GM18508 (cell line): Measurements from ENCODE around the gene MLH1.
A peak's percentile ranks its signal among the peaks of the same experiment; 100 is the strongest.
"Not testable (repeated sequence)": the region's sequence is repeated elsewhere in the genome, so short reads cannot be mapped to it uniquely, and the experiment has no call there.

Source experiments
- ATAC-seq: cut with Tn5 transposase; IDR thresholded peaks from one replicate; pipeline ENCODE4 v1.9.1; 2021; ENCODE audit warnings: moderate number of reproducible peaks; ENCODE audit not compliant: insufficient read depth, unreplicated experiment

MLH1 gene

DNA sequence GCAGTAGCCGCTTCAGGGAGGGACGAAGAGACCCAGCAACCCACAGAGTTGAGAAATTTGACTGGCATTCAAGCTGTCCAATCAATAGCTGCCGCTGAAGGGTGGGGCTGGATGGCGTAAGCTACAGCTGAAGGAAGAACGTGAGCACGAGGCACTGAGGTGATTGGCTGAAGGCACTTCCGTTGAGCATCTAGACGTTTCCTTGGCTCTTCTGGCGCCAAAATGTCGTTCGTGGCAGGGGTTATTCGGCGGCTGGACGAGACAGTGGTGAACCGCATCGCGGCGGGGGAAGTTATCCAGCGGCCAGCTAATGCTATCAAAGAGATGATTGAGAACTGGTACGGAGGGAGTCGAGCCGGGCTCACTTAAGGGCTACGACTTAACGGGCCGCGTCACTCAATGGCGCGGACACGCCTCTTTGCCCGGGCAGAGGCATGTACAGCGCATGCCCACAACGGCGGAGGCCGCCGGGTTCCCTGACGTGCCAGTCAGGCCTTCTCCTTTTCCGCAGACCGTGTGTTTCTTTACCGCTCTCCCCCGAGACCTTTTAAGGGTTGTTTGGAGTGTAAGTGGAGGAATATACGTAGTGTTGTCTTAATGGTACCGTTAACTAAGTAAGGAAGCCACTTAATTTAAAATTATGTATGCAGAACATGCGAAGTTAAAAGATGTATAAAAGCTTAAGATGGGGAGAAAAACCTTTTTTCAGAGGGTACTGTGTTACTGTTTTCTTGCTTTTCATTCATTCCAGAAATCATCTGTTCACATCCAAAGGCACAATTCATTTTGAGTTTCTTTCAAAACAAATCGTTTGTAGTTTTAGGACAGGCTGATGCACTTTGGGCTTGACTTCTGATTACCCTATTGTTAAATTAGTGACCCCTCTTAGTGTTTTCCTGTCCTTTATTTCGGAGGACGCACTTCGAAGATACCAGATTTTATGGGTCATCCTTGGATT is at the start of gene MLH1:
Gene MLH1, plus strand, starts transcription at position 193 of the 958 bp plus-strand sequence. Its CDS starts 30 bp downstream, at position 223.
- peak; percentile 93 for ATAC-seq

DNA sequence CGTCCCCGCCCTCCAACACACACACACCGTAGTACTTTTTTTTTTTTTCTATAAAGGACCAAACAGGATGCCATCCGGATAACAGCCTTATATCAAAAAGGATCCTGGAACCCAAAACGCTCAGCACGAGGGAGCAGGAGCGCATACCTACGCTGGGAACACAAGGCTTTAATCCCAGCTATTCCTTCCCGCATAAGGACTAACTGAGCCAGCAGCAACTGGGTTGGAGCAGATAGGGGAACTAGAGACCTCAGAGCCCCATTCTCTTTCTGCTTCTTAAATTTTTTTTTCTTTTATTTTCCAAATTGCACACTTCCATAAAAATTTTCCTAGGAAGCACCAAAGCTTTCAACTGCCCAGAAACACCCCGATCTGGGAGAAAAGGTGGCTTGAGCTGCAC is 49.7 kb upstream of the MLH1 start:
- no peak for ATAC-seq

DNA sequence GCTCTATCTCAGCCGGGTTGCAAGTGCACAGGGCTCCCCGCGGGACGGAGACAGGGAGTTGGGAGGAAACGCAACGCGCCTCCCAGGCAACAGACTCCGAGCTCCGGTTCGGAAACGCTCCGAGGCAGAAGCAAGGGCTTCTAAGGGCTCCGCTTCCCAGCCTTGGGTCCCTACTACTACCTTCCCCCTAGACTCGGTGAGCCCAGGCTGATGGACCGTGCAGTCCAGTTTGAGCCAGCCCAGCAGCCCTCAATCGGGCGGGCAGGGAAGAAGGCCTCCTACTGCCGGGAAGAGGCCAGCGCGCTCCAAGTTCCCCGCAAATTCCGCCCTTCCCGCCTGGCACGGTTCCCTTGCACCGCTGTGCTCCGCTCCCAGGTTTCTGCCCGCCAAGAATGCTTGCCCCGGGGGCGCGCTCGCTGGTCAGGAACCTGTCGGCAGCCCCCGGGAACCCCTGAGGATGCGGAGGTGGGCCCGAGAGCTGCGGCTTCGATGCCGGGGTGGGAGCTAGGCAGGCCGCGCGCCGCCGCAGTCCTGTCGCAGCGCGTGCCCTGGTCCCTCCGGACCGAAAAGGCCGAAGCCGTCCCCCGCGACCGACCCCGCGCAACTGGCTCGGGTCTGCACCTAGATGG is 49.2 kb upstream of the MLH1 start:
- no peak for ATAC-seq

DNA sequence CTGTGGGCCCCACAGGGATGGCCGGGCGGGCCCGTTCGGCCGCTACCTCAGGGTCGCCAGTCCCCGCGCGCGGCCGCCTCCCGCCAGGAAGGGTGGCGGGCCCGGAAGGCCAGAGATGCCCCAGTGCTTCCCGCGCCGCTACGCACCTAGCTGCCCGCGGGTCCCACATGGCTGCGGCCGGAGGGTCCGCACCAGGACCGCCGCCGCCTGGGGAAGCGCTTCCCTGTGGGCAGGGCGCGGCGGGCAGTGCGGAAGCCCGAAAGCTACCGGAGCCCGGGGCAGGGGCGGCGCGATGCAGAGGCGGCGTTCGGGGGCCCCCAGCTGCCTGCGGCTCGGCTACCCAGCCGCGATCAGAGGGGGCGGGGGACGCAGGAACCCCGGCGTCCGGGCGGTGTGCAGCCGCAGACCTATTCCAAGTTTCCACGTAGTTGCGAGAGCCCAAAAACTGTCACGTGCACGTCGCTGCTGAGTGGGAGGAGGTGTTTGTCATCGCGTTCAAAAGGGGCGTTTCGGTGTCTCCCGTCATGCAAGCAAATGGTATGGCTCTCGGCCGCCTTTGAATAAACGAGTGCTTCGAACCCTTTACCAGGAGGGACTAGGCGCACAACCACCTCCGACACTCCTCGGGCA is 48.6 kb upstream of the MLH1 start, which contains the start of gene TRANK1:
Gene TRANK1, minus strand, starts transcription at position 414 of the 630 bp plus-strand sequence. Its CDS starts 245 bp downstream, at position 169.
- ATAC-seq = no peak

DNA sequence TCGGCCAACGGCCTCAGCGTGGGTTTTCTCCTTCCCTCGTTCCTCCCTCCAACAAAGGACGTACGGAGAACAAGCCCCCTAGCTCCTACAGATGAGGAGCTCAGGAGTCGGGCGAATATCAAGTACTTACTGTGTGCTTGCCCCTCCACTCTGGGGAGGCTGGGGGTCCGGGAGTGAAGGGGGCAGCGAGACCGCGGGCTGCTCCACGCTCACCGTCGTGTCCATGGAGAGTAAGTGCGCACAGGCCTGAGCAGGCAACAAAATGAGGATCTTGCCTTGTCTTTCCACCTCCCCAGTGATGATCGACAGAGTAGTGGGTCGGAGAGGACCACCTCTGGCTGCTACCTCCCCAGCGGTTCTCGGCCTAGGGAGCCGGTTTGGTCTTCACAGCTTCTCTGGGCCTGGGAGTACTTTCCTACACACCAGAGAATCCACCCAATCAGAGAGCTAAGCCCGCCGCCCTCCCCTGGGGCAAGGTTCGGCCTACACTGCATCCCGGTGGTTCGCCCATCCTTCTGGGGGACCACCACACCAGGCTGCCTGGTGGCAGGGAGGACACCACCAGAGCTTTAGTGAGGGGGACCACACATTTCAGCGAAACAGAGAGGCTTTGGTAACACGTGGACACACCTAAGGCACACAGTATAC is 47.9 kb upstream of the MLH1 start:
- no peak for ATAC-seq

DNA sequence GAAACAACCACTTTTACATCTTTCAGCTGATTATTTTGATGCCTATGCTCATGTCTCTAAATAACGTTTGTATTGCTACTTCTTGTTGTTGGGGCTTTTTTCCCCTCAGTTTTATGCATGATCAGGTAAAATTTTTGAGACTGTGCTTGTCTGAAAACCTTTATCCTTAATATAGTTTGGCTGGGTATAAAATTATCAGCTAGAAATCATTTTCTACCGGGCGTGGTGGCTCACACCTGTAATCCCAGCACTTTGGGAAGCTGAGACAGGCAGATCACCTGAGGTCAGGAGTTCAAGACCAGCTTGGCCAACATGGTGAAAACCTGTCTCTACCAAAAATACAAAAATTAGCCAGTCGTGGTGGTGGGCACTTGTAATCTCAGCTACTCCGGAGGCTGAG is 45.5 kb upstream of the MLH1 start:
- ATAC-seq = not testable (repeated sequence)

DNA sequence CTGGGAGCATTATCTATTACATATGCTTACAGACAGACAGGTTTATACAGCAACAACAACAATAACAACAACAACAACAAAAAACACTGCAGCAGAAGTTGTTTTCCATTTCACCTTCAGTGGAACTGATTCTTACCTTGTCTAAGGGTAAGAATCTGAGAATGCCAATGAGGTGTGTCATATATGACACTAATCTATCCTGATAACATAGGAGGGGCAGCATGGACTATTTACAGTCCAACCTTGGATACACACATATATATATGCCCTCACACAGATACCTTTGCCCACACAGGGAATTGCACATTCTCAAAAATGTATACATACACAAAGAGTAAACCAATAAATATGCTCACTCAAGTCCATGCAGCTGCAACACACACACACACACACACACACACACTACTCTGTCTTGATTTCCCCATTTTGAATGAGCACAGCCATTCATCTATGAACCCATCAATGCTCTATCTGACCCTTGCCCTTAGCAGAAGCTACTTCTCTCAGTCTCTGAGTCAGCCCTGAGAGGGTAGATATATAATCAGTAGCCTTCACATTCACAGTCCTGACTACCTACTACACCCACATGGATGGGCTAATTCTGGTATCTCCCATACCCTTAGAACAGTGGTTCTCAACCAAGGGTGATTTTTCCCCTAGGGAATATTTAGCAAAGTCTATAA is 38.7 kb upstream of the MLH1 start:
- ATAC-seq = no peak

DNA sequence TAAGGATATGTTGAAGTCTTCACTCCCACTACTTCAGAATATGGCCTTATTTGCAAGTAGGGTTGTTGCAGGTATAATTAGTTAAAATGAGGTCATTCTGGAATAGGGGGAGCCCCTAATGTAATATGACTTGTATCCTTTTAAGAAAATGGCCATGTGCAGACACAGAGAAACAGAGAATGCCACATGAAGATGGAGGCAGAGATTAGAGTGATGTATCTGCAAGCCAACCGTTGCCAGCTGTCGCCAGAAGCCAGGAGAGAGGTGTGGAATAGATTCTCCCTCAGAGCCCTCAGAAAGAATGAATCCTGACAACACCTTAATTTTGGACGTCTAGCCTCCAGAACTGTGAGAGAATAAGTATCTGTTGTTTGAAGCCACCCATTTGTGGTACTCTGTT is 37.2 kb upstream of the MLH1 start:
- ATAC-seq = no peak

DNA sequence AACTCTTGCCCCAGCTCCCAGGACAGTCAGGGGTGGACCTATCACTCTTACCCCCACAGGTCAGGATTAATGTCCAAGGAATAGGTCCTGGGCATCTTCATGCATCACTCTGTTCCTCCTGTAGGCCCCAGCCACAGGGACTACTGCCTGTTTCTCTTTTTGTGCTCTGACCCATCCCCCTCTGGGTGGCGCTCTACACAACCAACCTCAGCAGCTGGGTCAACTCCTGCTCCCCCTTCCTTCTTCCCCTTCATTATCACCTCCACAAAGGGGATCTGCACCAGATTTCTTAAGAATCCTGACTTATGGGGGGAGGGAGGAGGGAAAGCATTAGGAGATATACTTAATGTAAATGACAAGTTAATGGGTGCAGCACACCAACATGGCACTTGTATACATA is 36.3 kb upstream of the MLH1 start:
- no peak for ATAC-seq

DNA sequence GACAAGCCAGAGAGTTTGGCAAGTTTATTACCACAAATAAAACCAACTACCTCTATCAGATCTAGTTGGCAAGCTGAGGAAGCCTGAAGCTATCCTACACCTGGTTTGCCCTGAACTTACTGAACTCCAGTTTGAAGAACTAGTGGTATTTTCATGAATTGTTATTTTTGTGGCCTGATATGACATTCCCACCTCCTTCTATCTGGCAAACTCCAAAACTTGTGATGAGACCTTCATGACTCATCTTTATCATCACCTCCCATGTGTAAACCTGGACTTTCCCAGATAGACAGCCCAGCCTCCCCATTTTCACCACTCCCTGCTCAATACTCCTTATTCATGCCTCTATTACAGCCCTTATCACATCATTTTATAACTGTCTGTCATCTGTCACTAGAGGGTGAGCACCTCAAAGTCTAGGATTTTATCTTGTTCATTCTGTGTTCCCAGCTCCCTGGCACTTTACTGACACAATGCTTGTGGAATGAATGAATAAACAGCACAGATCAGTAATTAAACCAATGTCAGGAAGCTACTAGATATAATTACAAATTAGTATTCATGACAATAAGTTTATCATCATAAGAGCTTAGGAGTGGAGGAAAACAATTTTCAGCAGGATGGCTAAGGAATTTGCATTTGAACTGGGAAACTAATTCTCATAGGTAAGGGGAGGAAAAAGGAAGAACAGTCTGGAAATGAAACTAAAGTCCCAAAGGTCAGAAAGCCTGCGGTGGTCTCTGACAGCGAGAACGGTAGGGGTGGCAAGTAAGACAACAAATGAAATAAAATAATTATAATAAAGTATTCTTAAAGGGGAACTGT is 35.2 kb upstream of the MLH1 start:
- no peak for ATAC-seq

DNA sequence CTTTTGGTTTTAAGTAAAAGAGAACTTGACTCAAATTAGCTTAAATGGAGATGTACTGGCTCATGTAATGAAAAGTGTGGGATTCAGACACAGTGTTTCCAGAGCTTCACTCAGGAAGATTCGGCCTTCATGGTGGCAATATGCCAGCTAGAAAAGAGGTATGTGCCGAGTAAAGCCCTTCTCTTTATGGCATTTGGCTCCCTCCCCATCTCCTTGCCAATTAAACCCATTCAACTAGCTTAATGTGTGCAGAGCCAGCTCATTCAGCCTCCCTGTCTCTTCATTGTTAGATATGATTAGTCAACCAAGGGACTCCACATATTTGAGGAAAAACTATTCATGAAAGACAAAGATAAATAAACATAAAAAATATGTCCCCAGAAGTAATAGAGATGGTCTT is 33.5 kb upstream of the MLH1 start:
- ATAC-seq = no peak

DNA sequence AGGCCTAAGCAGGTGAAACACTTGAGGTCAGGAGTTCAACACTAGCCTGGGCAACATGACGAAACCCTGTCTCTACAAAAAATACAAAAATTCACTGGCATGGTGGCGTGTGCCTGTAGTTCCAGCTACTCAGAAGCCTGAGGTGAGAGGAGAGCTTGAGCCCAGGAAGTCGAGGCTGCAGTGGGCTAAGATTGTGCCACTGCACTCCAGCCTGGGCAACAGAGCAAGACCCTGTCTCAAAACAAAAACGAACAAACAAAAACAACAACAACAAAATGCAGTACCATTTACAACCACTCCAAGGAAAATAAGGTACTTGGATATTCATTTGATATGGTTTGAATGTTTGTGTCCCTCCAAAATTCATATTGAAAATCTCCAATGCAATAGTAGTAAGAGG is 32.8 kb upstream of the MLH1 start:
- no peak for ATAC-seq

DNA sequence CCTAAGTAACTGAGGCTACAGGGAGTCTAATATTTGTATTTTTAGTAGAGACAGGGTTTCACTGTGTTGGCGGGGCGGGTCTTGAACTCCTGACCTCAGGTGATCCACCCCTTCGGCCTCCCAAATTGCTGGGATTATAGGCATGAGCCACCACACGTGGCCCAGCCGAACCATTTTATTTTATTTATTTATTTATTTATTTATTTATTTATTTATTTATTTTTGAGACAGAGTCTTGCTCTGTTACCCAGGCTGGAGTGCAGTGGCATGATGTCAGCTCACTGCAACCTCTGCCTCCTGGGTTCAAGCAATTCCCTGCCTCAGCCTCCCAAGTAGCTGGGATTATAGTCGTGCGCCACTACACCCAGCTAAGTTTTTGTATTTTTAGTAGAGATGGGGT is 30.3 kb upstream of the MLH1 start:
- not testable (repeated sequence) for ATAC-seq

DNA sequence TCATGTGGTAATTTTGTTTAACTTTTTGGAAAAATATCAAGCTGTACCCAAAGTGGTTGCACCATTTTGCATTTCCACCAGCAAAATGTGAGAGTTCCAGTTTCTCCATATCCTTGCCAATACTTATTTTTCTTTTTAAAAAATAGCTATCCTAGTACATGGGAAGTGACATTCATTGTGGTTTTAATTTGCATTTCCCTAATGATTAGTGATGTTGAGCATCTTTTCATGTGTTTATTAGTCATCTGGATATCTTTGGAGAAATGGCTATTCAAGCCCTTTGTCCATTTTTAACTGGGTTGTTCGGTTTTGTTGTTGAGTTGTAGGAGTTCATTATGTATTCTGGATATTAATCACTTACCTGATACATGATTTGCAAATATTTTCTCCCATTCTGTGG is 29.0 kb upstream of the MLH1 start:
- ATAC-seq = no peak

DNA sequence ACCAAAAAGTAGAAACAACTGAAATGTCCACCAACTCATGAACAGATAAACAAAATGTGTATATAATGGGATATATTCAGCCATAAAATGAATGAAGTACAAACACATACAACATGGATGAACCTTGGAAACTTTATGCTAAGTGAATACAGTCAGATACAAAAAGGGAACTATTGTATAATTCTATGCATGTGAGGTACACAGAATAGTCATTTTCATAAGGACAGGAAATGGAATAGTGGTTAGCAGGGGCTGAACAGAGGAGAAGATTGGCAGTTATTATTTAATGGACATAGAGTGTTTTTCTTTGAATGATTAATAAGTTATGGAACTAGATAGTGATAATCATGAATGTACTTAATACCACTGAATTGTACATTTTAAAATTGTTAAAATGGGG is 28.5 kb upstream of the MLH1 start:
- ATAC-seq = no peak

DNA sequence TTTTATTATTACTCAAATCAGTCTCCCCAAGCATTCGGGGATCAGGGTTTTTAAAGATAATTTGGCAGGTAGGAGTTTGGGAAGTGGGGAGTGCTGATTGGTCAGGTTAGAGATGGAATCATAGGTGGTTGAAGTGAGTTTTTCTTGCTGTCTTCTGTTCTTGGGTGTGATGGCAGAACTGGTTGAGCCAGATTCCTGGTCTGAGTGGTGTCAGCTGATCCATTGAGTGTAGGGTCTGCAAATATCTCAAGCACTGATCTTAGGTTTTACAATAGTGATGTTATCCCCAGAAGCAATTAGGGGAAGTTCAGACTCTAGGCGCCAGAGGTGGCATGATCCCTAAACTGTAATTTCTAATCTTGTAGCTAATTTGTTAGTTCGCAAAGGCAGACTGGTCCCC is 27.9 kb upstream of the MLH1 start:
- no peak for ATAC-seq

DNA sequence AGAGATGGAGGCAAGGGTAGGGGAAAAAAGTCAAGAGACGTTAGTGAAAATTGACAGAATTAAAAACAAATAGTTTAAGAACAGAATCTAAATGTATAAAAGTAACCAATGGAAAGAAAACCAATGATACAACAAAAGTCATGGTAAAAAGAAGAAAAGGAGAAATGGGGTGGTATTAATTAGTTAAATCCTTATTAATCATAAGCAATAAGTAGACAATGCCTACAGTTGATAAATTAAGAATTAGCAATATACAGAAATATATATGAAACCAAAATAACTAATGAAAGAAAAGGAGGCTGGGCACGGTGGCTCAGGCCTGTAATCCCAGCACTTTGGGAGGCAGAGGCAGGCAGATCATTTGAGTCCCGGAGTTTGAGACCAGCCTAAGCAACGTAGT is 24.2 kb upstream of the MLH1 start:
- no peak for ATAC-seq

DNA sequence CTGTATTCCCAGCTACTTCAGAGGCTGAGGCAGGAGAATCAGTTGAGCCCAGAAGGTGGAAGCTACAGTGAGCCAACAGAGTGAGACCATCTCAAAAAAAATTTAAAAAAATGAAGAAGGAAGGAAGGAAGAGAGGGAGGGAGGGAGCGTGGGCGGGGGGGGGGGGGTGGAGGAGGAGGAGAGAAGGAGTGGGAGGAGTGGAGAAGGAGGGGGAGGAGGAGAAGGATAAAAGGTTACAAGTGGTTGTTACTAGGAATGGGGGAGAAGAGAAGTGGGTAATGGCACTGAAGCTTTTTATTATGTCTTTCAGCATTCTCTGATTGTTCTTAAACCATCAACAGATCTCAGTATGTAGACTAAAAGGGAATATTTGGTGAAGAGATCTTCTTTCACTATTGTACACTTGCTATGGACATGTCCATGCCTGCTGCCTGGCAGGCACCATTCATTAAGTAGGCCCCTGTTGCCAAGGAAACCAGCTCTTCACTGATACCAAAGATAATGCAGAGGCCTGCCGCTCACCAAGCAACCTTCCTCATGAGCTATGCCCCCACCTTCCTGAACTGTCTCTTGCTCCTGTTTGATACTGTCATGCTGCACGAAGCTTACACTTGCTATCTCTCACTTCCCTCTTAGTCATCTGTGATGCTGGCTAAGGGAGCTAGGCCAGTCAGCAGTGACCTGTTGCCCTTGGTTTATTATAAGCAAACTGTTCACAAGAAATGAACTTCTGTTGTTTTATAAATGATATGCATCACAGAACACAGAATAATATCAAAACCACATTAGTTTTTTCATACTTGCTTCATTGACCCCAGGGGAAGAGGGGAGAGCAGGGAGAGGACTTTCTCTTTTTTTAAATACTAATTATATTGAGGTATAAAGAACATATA is 23.5 kb upstream of the MLH1 start:
- peak; percentile 99 for ATAC-seq
